HG02981 (cell line): ENCODE measurements around the gene HMGXB4.

Source experiments
- ATAC-seq: cut with Tn5 transposase; IDR thresholded peaks from one replicate; pipeline ENCODE4 v1.9.1; 2021; ENCODE audit warnings: mild to moderate bottlenecking, moderate library complexity; ENCODE audit not compliant: unreplicated experiment

The HMGXB4 gene

GRCh38 chr22:35325209-35325608 is 67.9 kb downstream of the HMGXB4 start:
- no peak for ATAC-seq

GRCh38 chr22:35326854-35327562 is 69.7 kb downstream of the HMGXB4 start:
- no peak for ATAC-seq

DNA sequence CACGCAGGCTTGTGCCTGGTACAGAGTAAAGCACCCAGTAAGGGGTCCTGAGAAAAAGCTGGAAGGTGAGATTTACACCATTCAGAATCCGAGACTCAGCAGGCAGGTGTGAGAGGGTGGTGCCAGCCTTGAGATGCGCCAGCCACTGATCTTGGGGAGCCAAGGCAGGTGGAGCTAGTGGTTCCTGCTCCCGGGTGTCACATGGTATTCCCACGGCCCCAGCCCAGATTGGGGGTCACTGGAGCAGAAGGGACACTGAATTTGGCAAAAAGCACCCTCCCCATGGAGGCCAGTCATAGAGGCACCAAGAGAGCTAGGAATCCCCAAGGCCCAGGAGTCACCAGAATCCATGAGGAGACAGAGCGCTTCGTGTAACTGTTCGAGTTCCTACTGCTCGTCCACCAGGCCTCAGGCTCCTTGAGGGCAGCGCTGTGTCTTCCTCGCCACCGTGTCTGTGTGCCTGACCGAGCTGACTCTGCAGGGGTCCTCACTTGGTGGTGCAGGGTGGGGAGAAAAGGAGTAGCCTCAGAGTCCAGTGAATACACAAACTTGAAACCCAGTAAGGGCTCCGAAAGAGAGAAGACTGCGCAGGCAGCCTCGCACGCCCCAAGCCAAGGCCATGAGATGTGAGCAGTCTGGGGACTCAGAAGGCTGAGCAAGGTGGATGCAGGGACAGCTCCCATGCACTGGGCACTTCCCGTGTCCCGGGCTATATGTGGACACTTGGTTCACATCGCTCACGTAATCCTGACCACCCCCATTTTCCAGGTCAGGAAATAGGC is 70.6 kb downstream of the HMGXB4 start:
- no peak for ATAC-seq

DNA sequence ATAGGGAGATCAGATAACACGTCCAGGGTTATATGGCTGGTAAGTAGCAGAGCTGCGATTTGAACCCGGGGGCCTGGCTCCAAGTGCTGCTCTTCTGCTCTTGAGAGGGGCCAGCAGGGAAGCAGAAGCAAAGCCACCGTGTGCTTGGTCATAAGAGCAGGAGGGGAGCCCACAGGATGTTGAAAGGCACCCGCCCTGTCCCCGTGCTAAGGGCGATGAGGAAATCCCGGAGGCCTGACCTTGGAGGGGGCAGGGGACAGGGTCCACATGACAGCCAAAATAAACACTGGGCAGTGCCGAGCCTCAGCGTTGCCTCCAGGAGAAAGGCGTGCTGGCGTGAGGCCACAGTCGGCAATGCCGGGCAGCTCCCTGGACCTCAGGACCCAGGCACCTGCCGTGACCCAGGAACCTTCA is 71.2 kb downstream of the HMGXB4 start:
- no peak for ATAC-seq

- no peak for ATAC-seq
Measured at GRCh38 chr22:35329114-35329847, 72.0 kb downstream of the HMGXB4 start.

DNA sequence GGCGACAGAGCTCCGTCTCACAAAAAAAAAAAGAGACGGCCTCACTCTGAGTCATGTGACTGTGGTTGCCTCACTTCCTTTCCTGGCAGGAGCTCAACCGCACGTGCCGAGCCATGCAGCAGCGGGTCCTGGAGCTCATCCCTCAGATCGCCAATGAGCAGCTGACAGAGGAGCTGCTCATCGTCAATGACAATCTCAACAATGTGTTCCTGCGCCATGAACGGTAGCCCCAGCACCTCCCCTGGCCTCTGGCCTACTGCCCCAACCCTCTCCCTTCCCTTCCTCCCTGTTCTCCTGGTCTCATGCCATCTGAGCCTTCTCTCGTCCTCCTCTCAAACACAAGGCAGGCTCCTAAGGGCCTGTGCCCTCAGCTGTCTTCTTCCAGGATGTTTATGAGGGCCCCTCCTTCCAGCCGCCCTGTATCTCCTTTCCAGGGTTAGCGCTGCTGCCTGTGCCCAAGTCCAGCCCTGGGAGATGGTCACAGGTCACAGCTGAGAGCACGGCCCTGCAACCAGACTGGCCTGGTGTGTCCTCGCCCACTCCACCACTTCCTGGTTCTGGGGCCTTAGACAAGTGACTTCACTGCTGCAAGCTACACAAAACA is 73.1 kb downstream of the HMGXB4 start:
- no peak for ATAC-seq

DNA sequence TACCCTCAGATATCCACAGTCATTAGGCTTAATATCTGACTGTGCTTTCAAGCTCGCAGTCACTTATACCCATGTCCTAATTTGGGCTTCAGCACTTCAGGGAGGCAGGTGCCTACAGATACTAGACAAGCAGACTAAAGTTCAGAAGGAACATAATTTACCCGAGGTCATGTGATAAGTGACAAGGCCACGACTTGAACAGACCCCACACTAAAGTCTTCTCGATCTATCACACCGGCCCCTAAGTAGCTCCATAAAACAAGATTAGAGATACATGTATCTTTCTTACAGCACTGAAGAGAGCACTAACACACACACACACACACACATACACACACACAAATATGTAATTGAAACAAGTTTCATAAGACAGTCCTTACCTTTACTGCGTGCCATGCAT is 75.0 kb downstream of the HMGXB4 start:
- ATAC-seq = no peak

GRCh38 chr22:35333220-35333619 is 75.9 kb downstream of the HMGXB4 start:
- no peak for ATAC-seq

- ATAC-seq = no peak
Measured at GRCh38 chr22:35334004-35334403, 76.7 kb downstream of the HMGXB4 start.

- ATAC-seq = no peak
Measured at GRCh38 chr22:35335468-35335867, 78.2 kb downstream of the HMGXB4 start.

DNA sequence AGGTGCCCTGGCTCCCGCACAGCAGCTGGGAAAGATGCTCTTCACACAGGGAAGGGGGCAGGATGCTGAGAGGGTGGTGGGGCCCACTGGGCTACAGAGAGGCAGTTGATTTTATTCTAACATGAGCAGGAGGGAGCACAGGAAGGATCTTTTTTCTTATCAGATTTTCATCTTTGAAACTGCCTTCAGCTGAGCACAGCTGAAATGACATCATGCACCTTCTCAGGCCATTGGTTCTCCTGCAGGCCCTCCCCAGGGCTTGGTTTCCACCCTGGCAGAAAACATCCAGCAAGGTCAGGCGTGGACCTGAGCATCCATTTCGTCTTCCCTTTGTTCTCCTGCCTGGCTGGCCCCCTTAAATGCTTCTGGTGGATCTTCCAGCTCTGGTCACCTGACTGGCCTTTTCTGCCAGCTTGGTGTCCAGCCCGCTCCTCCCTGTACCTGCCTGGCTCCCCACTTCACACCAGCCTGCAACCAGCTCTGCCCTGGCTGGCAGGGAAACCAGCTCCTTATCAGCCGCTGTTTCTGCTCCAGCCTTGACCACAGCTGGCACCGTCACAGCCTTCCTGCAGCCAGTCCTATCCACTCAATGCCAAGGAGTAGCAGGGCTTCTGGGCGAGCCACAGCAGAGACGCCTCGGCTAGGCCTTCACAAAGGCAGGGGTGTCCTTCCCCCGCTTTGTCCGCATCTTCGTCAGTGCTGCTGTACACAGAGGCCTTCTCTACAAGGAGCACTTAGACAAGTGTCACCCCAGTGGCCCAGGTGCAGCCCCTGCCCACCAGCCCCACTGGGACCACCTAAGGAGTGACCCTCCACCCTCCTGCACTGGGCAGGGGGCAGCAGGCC is 78.9 kb downstream of the HMGXB4 start:
- ATAC-seq = no peak

DNA sequence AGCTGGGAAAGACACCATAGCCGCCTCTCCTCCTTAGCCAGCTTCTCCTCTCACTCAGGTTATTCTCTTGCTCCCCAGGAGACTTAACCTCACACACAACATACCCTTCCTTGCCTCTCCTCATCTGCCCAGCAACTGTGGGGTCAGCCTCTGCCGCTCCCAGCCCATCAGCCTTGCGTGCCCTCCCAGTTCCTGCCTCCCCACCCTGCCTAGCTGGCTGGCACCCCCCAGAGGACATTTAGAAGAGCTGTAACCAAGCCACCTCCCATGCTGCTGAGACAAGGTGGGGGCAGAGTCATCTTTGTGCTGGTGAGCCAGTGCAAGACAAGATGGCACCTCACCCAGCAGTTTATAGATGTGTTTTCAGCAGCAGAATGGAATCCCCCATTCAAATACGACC is 80.6 kb downstream of the HMGXB4 start:
- no peak for ATAC-seq

- no peak for ATAC-seq
Measured at GRCh38 chr22:35341090-35341874, 84.0 kb downstream of the HMGXB4 start.

GRCh38 chr22:35342390-35342789 is 85.1 kb downstream of the HMGXB4 start:
- ATAC-seq = no peak

GRCh38 chr22:35343664-35344550 is 86.6 kb downstream of the HMGXB4 start:
- no peak for ATAC-seq

DNA sequence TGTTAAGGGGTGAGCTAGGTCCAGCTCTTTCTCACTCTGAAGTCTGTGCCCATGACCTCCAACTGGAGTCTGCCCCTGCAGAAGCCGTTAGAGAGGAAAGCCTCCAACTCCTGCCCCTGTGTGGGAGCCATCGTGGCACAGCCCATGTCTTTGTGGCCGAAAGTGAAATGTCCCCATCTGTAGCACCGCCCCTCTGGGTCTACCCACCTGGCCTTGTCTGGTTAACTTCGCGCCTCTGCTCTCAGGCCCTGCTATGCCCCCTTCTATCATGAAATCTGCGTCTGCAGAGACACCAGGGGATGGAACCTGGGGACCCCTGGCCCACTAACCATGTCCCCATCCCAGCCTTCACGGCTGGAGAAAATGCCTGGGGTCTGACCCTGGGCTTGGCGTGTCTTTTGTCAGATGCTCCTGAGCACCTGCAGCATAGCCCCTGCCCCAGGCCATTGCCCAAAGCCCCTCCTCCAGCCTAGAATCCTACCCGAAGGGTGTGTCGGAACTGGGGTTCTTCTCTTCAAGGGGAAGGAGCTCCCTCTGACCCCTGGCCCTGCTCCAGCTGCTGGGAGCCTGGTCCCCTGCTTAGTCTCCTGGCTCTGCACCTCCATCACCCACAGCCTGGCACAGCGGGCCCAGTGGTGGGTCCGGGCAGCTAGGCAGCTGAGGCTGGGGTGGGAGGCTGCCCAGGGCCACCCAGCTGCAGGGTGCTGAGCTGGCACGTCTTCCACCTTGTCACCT is 87.8 kb downstream of the HMGXB4 start:
- no peak for ATAC-seq
